HCT116 (cell line): ENCODE data around the gene ST14.

Experiments used
- CTCF ChIP-seq, 3 experiments: fragments of 200-600 bp in 1 of 3; sonication (generic) in 1 of 3; IDR thresholded peaks in 2 of 3; conservative IDR thresholded peaks in 1 of 3; 2 replicates each; pipeline ENCODE4 v1.5.1; 2012 to 2017; ENCODE audit warnings: low read depth in 2 of 3, low read length in 2 of 3, antibody characterized with exemption in 1 of 3, borderline replicate concordance in 1 of 3, control low read depth in 1 of 3, mild to moderate bottlenecking in 1 of 3, mixed read lengths in 1 of 3, mixed run types in 1 of 3, moderate library complexity in 1 of 3; ENCODE audit not compliant: insufficient read depth in 1 of 3
- EZH2 ChIP-seq: fragments of 200-600 bp; sonication (generic); IDR thresholded peaks from 2 replicates; pipeline ENCODE4 v1.6.1; 2017; ENCODE audit warnings: antibody characterized with exemption, mixed run types
- JUND ChIP-seq: IDR thresholded peaks from 2 replicates; pipeline ENCODE4 v1.6.1; 2012
- POLR2A ChIP-seq: IDR thresholded peaks from 2 replicates; pipeline ENCODE4 v1.7.0; 2011; ENCODE audit warnings: borderline replicate concordance; ENCODE audit not compliant: insufficient read depth, insufficient read length; ENCODE audit errors: extremely low read depth
- ZNF274 ChIP-seq: fragments of 200-500 bp; sonication (Bioruptor generic); IDR thresholded peaks from 2 replicates; pipeline ENCODE4 v1.6.1; 2014; ENCODE audit warnings: mild to moderate bottlenecking, low read depth, low read length, inconsistent platforms
- TF ChIP-seq, protein P1 (sequence below): IDR thresholded peaks from 2 replicates; pipeline ENCODE4 v1.6.1; 2011; ENCODE audit warnings: mild to moderate bottlenecking, low read length, moderate library complexity; ENCODE audit not compliant: insufficient replicate concordance; ENCODE audit errors: extremely low read depth

- TF ChIP-seq CTCF (IDR thresholded peaks at IDR 0.05 in 2 of 3, conservative IDR thresholded peaks at IDR 0.05 in 1 of 3; ENCODE audit: borderline replicate concordance in 1 of 3, insufficient read depth in 1 of 3, low read depth in 2 of 3, low read length in 2 of 3) (no peak), POLR2A (no peak), JUND (no peak), ZNF274 (no peak), EZH2 (no peak)
- TF ChIP-seq, protein P1, sequence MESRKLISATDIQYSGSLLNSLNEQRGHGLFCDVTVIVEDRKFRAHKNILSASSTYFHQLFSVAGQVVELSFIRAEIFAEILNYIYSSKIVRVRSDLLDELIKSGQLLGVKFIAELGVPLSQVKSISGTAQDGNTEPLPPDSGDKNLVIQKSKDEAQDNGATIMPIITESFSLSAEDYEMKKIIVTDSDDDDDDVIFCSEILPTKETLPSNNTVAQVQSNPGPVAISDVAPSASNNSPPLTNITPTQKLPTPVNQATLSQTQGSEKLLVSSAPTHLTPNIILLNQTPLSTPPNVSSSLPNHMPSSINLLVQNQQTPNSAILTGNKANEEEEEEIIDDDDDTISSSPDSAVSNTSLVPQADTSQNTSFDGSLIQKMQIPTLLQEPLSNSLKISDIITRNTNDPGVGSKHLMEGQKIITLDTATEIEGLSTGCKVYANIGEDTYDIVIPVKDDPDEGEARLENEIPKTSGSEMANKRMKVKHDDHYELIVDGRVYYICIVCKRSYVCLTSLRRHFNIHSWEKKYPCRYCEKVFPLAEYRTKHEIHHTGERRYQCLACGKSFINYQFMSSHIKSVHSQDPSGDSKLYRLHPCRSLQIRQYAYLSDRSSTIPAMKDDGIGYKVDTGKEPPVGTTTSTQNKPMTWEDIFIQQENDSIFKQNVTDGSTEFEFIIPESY = no peak
These were observed 2.0 kb downstream of the ST14 start for GRCh38 chr11:130161441-130162145.
